Activated CD4-positive, CD25-positive, alpha-beta regulatory T cell treated with anti-CD3 and anti-CD28 coated beads, Interleukin-2, amount 50 U/mL, for 72 hours (primary cell): ENCODE data around the gene CPM.
"Not testable (repeated sequence)": the region's sequence is repeated elsewhere in the genome, so short reads cannot be mapped to it uniquely, and the experiment has no call there.

Experiments
- DNase-seq: peaks from one replicate; pipeline ENCODE4 v3.0.0; 2021

CPM gene

DNA sequence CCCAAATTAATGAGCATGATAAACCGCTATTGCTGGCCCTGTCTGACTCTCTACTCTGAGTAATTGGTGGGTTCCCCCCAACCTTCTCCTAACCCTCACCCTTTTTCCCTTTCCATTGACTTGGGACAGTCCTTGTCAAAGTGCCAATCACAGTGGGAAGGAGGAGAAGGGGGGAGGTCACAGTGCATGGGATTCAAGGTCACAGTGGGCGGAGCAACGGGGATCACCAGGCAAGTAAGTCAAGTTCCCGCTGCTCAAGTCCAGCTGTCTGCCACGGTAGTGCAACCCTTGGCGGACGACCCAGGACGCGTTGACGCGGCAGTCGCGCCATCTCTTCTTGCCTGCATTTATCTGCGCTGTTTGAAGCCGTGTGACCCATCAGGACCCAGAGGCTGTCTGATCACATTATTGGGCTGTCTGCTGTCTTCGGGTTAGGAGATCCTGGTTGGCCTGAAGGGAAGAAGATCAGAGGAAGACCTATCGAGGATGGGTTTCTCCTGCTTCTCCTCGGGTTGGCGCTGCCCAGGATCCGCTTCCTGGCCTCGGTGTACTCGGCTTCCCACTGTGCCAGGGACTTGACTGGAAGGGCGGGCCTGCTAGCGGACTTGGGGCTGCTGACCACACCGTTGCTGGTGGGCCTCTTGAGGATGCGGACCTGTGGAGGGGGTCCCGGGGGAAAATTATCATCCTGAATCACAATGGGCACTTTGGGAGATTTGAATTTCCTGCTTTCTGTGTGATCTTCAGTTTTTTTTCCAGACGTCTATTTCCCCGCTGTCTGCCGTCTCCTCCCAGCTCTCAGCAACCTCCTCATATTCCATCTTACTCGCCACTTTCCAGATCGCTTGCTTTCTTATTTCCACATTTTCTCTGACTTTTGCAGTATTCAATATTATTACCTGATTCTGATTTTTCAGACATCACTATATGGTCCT is 128.0 kb downstream of the CPM start:
- DNase-seq: no peak

- no peak for DNase-seq
Observed at GRCh38 chr12:68803948-68804656, 128.9 kb downstream of the CPM start.

DNA sequence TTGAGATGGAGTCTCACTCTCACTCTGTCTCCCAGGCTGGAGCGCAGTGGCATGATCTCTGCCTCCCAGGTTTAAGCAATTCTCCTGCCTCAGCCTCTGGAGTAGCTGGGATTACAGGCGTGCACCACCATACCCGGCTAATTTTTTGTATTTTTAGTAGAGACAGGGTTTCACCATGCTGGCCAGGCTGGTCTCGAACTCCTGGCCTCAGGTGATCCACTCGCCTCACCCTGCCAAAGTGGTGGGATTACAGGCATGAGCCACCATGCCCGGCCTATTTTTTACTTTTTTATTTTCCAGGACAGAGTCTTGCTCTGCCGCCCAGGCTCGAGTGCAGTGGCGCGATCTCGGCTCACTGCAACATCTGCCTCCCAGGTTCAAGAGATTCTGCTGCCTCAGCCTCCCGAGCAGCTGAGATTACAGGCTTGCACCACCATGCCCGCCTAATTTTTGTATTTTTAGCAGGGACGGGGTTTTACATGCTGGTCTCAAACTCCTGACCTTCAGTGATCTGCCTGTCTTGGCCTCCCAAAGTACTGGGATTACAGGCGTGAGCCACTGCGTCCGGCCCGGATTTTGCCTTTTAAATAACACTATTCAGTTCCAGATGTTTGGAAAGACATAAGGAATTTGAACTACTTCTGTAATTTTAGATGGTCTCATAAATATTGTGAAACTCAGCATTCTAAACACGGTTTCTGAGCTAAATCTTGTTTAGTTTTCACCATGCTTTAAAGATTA is 129.9 kb downstream of the CPM start:
- DNase-seq: not testable (repeated sequence)

GRCh38 chr12:68802372-68802745 is 130.6 kb downstream of the CPM start:
- DNase-seq: not testable (repeated sequence)
